GM12878 (cell line): ENCODE measurements around the gene ZMYND11. TPM values are rescaled to one million over a fixed set of nuclear protein-coding genes. Genes with fewer than 3 reads are reported as not detected.

ENCODE experiments used
- ATAC-seq: fragments of 200-7000 bp; cut with Tn5 transposase; 3 replicates; pipeline ENCODE4 v1.9.1; 2020; ENCODE audit warnings: mild to moderate bottlenecking, moderate library complexity
- BruUV-seq: library from RNA; stranded (reverse); fragments of 400-500 nt; replicated peaks from 2 replicates; lab custom pipeline; 2021; lab: Mats Ljungman, UMichigan
- CTCF ChIA-PET: fragments of 300-600 bp; sonication (Branson Sonifier 250); formaldehyde crosslinking; extraction: SDS; loops from one replicate; lab custom pipeline; 2021; ENCODE audit warnings: inconsistent platforms; lab: Yijun Ruan, JAX
- POLR2A ChIA-PET: fragments of 350-600 bp; formaldehyde crosslinking; extraction: SDS; loops from one replicate; lab custom pipeline; 2021; ENCODE audit warnings: inconsistent platforms; lab: Charles Lee
- RAD21 ChIA-PET: fragments of 300-600 bp; sonication (Branson Sonifier 250); formaldehyde crosslinking; loops from one replicate; lab custom pipeline; 2023; ENCODE audit warnings: antibody characterized with exemption; ENCODE audit not compliant: unreplicated experiment; lab: Charles Lee
- SMC1A ChIA-PET: fragments of 300-600 bp; sonication (Branson Sonifier 250); formaldehyde crosslinking; loops from one replicate; lab custom pipeline; 2023; ENCODE audit not compliant: unreplicated experiment, uncharacterized antibody; lab: Charles Lee
- DNase-seq: peaks from one replicate; pipeline ENCODE4 v3.0.0-alpha.2; 2011; ENCODE audit warnings: low read depth, low spot score
- FAIRE-seq: peaks from 3 replicates; lab custom pipeline; 2011; peaks lifted over from hg19 to GRCh38; lab: Jason Lieb, UNC
- H2AFZ ChIP-seq: 2 replicates; pipeline ENCODE4 v1.6.0; 2011; ENCODE audit warnings: low read depth, low read length, control low read depth; ENCODE audit not compliant: control insufficient read depth
- H3K27ac ChIP-seq: 2 replicates; pipeline ENCODE4 v1.5.1; 2011; ENCODE audit warnings: control low read depth; ENCODE audit not compliant: control insufficient read depth, insufficient read depth
- H3K27me3 ChIP-seq, 2 experiments: replicated peaks in 1 of 2; 2 replicates each; pipeline versions ENCODE4 v1.6.0 to v1.6.1; 2011; ENCODE audit warnings: low read length in 1 of 2; ENCODE audit not compliant: control insufficient read depth in 2 of 2, insufficient read depth in 2 of 2
- H3K36me3 ChIP-seq, 2 experiments: 2 replicates each; pipeline ENCODE4 v1.5.1; 2011; ENCODE audit warnings: low read length in 1 of 2; ENCODE audit not compliant: control insufficient read depth in 2 of 2, insufficient read depth in 2 of 2
- H3K4me1 ChIP-seq: 2 replicates; pipeline ENCODE4 v1.6.1; 2011; ENCODE audit warnings: mild to moderate bottlenecking, low read length, moderate library complexity, mixed read lengths; ENCODE audit not compliant: control insufficient read depth, insufficient read depth
- H3K4me2 ChIP-seq: 2 replicates; pipeline ENCODE4 v1.6.0; 2011; ENCODE audit warnings: control low read depth; ENCODE audit not compliant: control insufficient read depth, insufficient read depth
- H3K4me3 ChIP-seq: fragments of 200-600 bp; sonication (generic); 2 replicates; pipeline ENCODE4 v1.5.1; 2016
- H3K79me2 ChIP-seq: 2 replicates; pipeline ENCODE4 v1.6.0; 2011; ENCODE audit warnings: low read length; ENCODE audit not compliant: control insufficient read depth, insufficient read depth
- H3K9ac ChIP-seq: 2 replicates; pipeline ENCODE4 v1.8.0; 2011; ENCODE audit warnings: low read length, control low read depth, mixed read lengths; ENCODE audit not compliant: control insufficient read depth, insufficient read depth
- H3K9me3 ChIP-seq: replicated peaks from 3 replicates; pipeline ENCODE4 v1.5.1; 2011; ENCODE audit warnings: mild to moderate bottlenecking, low read length; ENCODE audit not compliant: control insufficient read depth, insufficient read depth
- H4K20me1 ChIP-seq: 2 replicates; pipeline ENCODE4 v1.6.0; 2011; ENCODE audit not compliant: control insufficient read depth, insufficient read depth
- CREM ChIP-seq: IDR thresholded peaks from 2 replicates; pipeline ENCODE4 v1.6.1; 2014; ENCODE audit warnings: antibody characterized with exemption, low read depth
- EZH2 ChIP-seq: IDR thresholded peaks from 2 replicates; pipeline ENCODE4 v1.6.1; 2012; ENCODE audit warnings: low read depth, mild to moderate bottlenecking, control low read depth, inconsistent platforms, low read length, borderline replicate concordance; ENCODE audit not compliant: control insufficient read depth
- FOXM1 ChIP-seq: IDR thresholded peaks from 2 replicates; pipeline ENCODE4 v1.6.1; 2012; ENCODE audit warnings: low read depth, mild to moderate bottlenecking, inconsistent platforms, low read length, moderate library complexity
- HDGF ChIP-seq: fragments of 450-650 bp; IDR thresholded peaks from 2 replicates; pipeline ENCODE4 v1.6.1; 2016; ENCODE audit warnings: antibody characterized with exemption
- NFYA ChIP-seq: IDR thresholded peaks from 2 replicates; pipeline ENCODE4 v1.6.1; 2011; ENCODE audit warnings: low read depth, mild to moderate bottlenecking, low read length, improper control_type of control experiment, borderline replicate concordance
- POLR2AphosphoS5 ChIP-seq: IDR thresholded peaks from 2 replicates; pipeline ENCODE4 v1.6.1; 2011; ENCODE audit warnings: mild to moderate bottlenecking, low read length, inconsistent platforms
- RB1 ChIP-seq: fragments of 450-650 bp; formaldehyde crosslinking; IDR thresholded peaks from 2 replicates; pipeline ENCODE4 v1.6.1; 2017; ENCODE audit warnings: mild to moderate bottlenecking, borderline replicate concordance
- SMARCA5 ChIP-seq: fragments of 450-650 bp; IDR thresholded peaks from 2 replicates; pipeline ENCODE4 v1.6.1; 2017; ENCODE audit warnings: mild to moderate bottlenecking
- TBL1XR1 ChIP-seq: IDR thresholded peaks from 2 replicates; pipeline ENCODE4 v1.6.1; 2012; ENCODE audit warnings: low read depth, low read length, improper control_type of control experiment
- WGBS: methylation state at CpG from one replicate; pipeline ENCODE4 v1.1.6; 2016; ENCODE audit warnings: low lambda C conversion rate; ENCODE audit not compliant: insufficient replicate concordance, insufficient coverage; ENCODE audit errors: missing lambda C conversion rate; 5-methylcytosine and 5-hydroxymethylcytosine counted together
- in situ Hi-C: fragments of 300-500 bp; cut with MboI; formaldehyde crosslinking; loops from 9 replicates; pipeline ENCODE4 v1.14.3; 2018; ENCODE audit warnings: mixed read lengths
- intact Hi-C: fragments of 100-400 bp; cut with micrococcal nuclease; formaldehyde crosslinking; loops from one replicate; pipeline ENCODE4 v1.14.2; 2022; ENCODE audit not compliant: unreplicated experiment
- polyA plus RNA-seq, 11 experiments: library from polyadenylated mRNA; depleted of rRNA in 4 of 11; unstranded in 6 of 11; stranded (reverse) in 5 of 11; fragments of >200 nt; fragmentation: Nextera tagmentation in 4 of 11; fragmentation: Illumina TruSeq in 1 of 11; extraction: Ambion mirVana in 4 of 11; extraction: Trizol in 1 of 11; gene quantifications; 1 replicate in 1 of 11; 2 replicates in 10 of 11; pipeline versions ENCODE4 v1.2.1 to v1.2.3, GENCODE V29; 2011 to 2016; ENCODE audit warnings: inconsistent platforms in 2 of 11, missing spikeins in 2 of 11, low read depth in 1 of 11
- total RNA-seq, 4 experiments: library from RNA; depleted of rRNA in 3 of 4; stranded (reverse); fragments of >200 nt in 3 of 4; fragmentation: Illumina TruSeq in 1 of 4; extraction: Trizol in 1 of 4; gene quantifications; 2 replicates each; pipeline versions ENCODE4 v1.2.1 to v1.2.3, GENCODE V29; 2013 to 2021
- TF ChIP-seq, protein P1 (sequence below): IDR thresholded peaks from 2 replicates; pipeline ENCODE4 v1.6.1; 2012; ENCODE audit warnings: low read depth, low read length, improper control_type of control experiment
- TF ChIP-seq, protein P2 (sequence below): fragments of 450-650 bp; IDR thresholded peaks from 2 replicates; pipeline ENCODE4 v1.6.1; 2014; ENCODE audit warnings: mild to moderate bottlenecking
- TF ChIP-seq, protein P3 (sequence below): IDR thresholded peaks from 2 replicates; pipeline ENCODE4 v1.6.1; 2011; ENCODE audit warnings: low read depth, low read length, improper control_type of control experiment, borderline replicate concordance
- TF ChIP-seq, protein P4 (sequence below): IDR thresholded peaks from 2 replicates; pipeline ENCODE4 v1.6.1; 2011; ENCODE audit warnings: low read depth, mild to moderate bottlenecking, low read length, moderate library complexity, borderline replicate concordance; ENCODE audit errors: extremely low read depth
- TF ChIP-seq, protein P5 (sequence below): fragments of 450-650 bp; conservative IDR thresholded peaks from 2 replicates; pipeline ENCODE4 v1.6.1; 2017; ENCODE audit warnings: mild to moderate bottlenecking, moderate library complexity

Gene ZMYND11
- total and polyA plus RNA-seq, 10 of the 15 experiments (the other 5 are each of a cell fraction or from before 2014, with no cell fraction given): 3.3 to 24.4 (median 13.1) TPM

DNA sequence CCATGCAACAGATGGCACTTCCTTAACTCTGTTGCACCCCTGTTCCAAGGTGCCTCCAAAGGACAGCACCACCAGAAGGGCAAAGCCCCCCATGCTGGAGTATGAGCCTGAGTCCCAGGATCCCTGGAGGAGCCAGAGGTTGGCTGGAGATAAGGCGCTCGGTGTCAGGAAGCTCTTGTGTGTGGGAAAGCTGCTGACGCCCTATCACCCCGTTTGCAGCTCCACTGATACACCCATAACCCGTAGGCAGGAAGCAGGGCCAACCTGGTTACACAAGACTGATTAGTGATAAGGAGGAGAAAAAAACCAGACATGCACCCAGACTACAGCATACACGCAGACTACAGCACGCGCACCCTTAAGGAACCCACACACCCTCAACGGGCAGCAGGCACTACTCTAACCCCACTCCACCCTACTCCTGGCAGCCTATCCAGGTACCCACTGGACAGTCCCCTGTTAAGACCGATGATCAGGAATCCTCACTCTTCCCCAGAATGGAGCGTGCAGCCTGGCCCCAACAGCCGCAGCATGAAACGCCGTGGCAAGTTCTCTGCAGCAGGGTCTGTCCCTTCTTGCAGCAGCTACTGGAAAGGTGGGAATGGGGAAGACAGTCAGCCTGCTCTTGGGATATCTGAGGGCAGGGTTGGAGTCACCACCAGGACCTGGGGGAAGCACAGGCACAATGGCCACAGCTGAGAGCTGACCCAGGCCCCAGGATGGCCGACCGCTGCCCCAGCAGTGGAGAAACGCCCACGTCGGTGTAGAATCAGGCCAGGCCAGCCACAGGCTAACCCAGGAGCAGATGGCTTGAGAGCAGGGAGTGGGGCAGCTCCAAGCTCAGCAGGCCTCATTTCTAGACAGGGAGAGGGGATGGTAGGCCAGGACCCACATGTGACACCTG is 47.8 kb upstream of the ZMYND11 start:
- RAD21 ChIA-PET: no interaction called here
- Histone ChIP-seq H3K27me3 (no peaks in the 10 kb centered on the region), H4K20me1 (no peaks in the 10 kb centered on the region), H3K9me3 (no peaks in the 10 kb centered on the region), H3K9ac (no peak overlapping the region), H3K4me2 (no peak overlapping the region), H3K4me1 (no peaks in the 10 kb centered on the region), H2AFZ (no peak overlapping the region), H3K27ac (no peak overlapping the region), H3K79me2 (no peaks in the 10 kb centered on the region), H3K4me3 (no peak overlapping the region), H3K36me3 (no peaks in the 10 kb centered on the region)
- ATAC-seq (no peak), FAIRE-seq (no peak), DNase-seq (no peak)
- in situ Hi-C loops (no loop called here), intact Hi-C loops (no loop called here)
- 47% methylated on average over 15 of the region's 19 CpGs for whole genome bisulfite sequencing
- TF ChIP-seq TBL1XR1 (no peak), CREM (no peak), FOXM1 (no peak), EZH2 (no peak), SMARCA5 (no peak), RB1 (no peak), HDGF (no peak), NFYA (no peak), POLR2AphosphoS5 (no peak)
- TF ChIP-seq, protein P1, sequence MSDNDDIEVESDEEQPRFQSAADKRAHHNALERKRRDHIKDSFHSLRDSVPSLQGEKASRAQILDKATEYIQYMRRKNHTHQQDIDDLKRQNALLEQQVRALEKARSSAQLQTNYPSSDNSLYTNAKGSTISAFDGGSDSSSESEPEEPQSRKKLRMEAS: no peak
- TF ChIP-seq, protein P2, sequence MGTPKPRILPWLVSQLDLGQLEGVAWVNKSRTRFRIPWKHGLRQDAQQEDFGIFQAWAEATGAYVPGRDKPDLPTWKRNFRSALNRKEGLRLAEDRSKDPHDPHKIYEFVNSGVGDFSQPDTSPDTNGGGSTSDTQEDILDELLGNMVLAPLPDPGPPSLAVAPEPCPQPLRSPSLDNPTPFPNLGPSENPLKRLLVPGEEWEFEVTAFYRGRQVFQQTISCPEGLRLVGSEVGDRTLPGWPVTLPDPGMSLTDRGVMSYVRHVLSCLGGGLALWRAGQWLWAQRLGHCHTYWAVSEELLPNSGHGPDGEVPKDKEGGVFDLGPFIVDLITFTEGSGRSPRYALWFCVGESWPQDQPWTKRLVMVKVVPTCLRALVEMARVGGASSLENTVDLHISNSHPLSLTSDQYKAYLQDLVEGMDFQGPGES: no peak
- TF ChIP-seq, protein P3, sequence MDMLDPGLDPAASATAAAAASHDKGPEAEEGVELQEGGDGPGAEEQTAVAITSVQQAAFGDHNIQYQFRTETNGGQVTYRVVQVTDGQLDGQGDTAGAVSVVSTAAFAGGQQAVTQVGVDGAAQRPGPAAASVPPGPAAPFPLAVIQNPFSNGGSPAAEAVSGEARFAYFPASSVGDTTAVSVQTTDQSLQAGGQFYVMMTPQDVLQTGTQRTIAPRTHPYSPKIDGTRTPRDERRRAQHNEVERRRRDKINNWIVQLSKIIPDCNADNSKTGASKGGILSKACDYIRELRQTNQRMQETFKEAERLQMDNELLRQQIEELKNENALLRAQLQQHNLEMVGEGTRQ: no peak
- TF ChIP-seq, protein P4, sequence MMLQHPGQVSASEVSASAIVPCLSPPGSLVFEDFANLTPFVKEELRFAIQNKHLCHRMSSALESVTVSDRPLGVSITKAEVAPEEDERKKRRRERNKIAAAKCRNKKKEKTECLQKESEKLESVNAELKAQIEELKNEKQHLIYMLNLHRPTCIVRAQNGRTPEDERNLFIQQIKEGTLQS: no peak
- TF ChIP-seq, protein P5, sequence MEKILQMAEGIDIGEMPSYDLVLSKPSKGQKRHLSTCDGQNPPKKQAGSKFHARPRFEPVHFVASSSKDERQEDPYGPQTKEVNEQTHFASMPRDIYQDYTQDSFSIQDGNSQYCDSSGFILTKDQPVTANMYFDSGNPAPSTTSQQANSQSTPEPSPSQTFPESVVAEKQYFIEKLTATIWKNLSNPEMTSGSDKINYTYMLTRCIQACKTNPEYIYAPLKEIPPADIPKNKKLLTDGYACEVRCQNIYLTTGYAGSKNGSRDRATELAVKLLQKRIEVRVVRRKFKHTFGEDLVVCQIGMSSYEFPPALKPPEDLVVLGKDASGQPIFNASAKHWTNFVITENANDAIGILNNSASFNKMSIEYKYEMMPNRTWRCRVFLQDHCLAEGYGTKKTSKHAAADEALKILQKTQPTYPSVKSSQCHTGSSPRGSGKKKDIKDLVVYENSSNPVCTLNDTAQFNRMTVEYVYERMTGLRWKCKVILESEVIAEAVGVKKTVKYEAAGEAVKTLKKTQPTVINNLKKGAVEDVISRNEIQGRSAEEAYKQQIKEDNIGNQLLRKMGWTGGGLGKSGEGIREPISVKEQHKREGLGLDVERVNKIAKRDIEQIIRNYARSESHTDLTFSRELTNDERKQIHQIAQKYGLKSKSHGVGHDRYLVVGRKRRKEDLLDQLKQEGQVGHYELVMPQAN: no peak
- SMC1A ChIA-PET: no interaction called here
- no TSS peak for BruUV-seq
- POLR2A ChIA-PET: no interaction called here
- CTCF ChIA-PET: no interaction called here
